Panc1 (cell line): ENCODE results near the gene CYP2R1.

ENCODE experiments used
- POLR2AphosphoS5 ChIP-seq: IDR thresholded peaks from 2 replicates; pipeline ENCODE4 v1.6.1; 2012; ENCODE audit warnings: mild to moderate bottlenecking, low read depth, low read length, moderate library complexity
- TF ChIP-seq, protein P1 (sequence below): fragments of 450-650 bp; IDR thresholded peaks from 2 replicates; pipeline ENCODE4 v1.5.1; 2017; ENCODE audit warnings: mild to moderate bottlenecking

DNA sequence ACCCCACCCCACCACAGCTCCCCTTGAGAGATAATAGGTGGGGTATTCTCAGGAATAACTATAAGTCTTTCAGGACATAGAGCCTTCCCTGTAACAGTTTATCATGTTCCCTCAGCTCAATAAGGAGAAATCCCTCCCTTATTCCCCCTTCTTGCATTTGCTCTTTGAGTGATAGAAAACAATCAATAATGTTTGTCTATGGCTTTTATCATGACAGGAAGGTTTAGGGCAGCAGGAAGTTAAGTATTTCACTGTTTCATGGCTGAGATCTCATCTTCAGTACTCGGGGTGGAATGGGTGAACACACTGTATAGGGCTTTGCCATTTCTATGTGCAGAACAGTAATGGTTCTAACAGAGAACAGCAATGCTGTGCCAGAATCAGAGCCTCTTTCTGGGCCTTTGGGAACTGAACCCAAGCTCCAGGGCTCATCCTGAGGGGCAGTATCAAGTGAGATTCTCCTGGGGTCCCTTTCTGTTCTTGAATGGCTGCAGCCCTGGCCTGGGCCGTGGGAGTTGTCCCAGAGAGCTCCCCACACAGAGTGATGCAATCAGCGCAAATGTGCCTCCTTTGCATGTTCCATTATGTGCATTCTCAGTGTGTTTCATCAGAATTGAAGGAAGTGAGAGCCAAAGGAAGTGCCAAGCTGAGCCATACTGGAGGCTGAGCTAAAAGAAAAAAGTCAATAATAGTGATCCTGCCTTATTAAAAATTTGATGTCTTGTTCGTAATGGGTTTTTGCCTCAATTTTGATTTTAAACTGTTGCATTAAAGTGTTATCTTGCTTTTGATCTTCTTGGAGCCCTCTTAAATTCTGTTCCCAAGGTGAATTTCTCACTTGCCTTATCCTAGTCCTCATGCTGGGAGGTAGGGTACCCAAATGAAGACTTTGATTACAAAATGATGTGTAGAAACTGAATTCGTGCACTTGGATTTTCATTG lies 2.9 kb upstream of the CYP2R1 start:
- TF ChIP-seq, protein P1, sequence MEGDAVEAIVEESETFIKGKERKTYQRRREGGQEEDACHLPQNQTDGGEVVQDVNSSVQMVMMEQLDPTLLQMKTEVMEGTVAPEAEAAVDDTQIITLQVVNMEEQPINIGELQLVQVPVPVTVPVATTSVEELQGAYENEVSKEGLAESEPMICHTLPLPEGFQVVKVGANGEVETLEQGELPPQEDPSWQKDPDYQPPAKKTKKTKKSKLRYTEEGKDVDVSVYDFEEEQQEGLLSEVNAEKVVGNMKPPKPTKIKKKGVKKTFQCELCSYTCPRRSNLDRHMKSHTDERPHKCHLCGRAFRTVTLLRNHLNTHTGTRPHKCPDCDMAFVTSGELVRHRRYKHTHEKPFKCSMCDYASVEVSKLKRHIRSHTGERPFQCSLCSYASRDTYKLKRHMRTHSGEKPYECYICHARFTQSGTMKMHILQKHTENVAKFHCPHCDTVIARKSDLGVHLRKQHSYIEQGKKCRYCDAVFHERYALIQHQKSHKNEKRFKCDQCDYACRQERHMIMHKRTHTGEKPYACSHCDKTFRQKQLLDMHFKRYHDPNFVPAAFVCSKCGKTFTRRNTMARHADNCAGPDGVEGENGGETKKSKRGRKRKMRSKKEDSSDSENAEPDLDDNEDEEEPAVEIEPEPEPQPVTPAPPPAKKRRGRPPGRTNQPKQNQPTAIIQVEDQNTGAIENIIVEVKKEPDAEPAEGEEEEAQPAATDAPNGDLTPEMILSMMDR = no peak
- TF ChIP-seq POLR2AphosphoS5 = no peak
